ENCODE measurements around the gene CLDN9.

Gene CLDN9

GRCh38 chr16:2992383-2993081 is 20.2 kb upstream of the CLDN9 start:
- DNase-seq (ENCODE audit: low read depth) = no peak
- H3K4me3 ChIP-seq (ENCODE audit: control insufficient read depth, low read depth, low read length) = no peak overlapping the region
- TF ChIP-seq CTCF (IDR thresholded peaks at IDR 0.05; ENCODE audit: control insufficient read depth, insufficient read depth, low read depth, low read length, missing control alignments) = no peak

GRCh38 chr16:2996298-2996697 is 16.4 kb upstream of the CLDN9 start:
- DNase-seq (ENCODE audit: low read depth) = no peak
- H3K4me3 ChIP-seq (ENCODE audit: control insufficient read depth, low read depth, low read length) = no peak overlapping the region
- no peak for TF ChIP-seq CTCF (IDR thresholded peaks at IDR 0.05; ENCODE audit: control insufficient read depth, insufficient read depth, low read depth, low read length, missing control alignments)

DNA sequence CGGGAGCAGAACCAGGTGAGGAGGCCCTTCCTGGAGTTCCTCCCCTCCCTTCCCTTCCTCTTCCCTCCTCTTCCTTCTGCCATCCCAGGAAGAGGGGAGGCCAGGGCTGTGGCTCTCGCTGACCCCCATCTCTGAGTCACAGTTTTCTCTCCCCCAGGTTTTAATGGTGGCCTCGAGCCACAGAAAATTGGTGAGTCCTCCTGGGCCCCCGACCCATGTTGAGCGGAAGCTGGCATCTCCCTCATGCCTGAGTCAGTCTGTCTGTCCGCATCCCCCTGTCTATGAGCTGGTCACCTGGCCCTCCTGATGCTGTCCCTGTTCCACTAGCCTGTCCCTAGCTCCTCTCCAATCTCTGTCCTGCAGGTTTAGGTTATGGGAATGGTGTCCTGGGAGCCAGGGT is 12.8 kb upstream of the CLDN9 start:
- no peak overlapping the region for H3K4me3 ChIP-seq (ENCODE audit: control insufficient read depth, low read depth, low read length)
- TF ChIP-seq CTCF (IDR thresholded peaks at IDR 0.05; ENCODE audit: control insufficient read depth, insufficient read depth, low read depth, low read length, missing control alignments) = no peak
- DNase-seq (ENCODE audit: low read depth) = no peak

DNA sequence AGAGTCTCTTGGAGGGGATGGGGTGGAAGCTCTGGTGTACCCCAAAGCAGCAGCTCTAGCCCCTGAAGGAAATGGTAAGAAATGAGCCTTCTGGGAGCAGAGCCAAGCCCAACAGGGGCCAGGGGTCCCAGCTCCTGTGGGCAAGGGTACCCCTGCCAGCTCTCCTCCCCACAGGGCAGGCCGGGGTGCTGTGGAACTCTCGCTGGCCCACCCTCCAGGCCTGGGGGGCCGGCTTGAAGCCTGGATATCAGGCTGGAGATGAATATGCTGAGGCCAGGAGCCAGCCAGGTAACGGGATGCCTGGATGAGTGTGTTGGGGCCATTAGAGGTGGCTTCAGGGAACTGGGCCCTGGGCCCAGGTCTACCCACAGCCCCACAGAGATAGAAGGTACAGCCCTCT is 12.2 kb upstream of the CLDN9 start:
- DNase-seq (ENCODE audit: low read depth) = no peak
- no peak overlapping the region for H3K4me3 ChIP-seq (ENCODE audit: control insufficient read depth, low read depth, low read length)
- TF ChIP-seq CTCF (IDR thresholded peaks at IDR 0.05; ENCODE audit: control insufficient read depth, insufficient read depth, low read depth, low read length, missing control alignments) = no peak

GRCh38 chr16:3001316-3001715 is 11.4 kb upstream of the CLDN9 start:
- no peak overlapping the region for H3K4me3 ChIP-seq (ENCODE audit: control insufficient read depth, low read depth, low read length)
- no peak for TF ChIP-seq CTCF (IDR thresholded peaks at IDR 0.05; ENCODE audit: control insufficient read depth, insufficient read depth, low read depth, low read length, missing control alignments)
- DNase-seq (ENCODE audit: low read depth) = no peak

DNA sequence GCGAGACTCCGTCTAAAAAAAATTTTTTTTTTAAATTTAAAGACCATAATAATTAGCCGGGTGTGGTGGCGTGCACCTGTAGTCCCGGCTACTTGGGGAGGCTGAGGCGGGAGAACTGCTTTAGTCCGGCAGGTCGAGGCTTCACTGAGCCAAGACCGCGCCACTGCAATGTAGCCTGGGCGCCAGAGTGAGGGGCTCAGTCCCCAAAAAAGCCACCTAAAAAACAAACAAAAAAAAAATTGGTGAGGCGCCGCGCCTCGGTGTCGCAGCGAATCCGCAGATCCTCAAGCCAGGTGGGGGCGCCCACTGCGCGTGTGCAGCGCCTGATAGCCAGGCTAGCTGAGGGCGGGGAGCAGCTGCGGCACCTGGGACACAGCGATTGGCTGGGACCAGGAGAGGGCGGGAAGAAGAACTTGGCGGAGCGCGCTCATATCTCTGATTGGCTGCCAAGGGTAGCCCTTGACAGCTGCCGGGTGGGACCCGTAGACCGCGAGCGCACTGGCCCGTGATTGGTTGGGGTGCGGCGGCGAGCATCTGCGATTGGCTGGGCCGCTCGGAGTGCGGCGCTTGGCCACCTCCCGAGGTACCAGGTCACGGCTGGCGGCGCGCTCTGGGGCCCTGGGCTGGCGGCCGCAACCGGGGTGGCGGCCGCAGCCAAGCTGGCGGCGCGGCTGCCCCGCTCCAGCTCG is 9.0 kb upstream of the CLDN9 start:
- no peak overlapping the region for H3K4me3 ChIP-seq (ENCODE audit: control insufficient read depth, low read depth, low read length)
- TF ChIP-seq CTCF (IDR thresholded peaks at IDR 0.05; ENCODE audit: control insufficient read depth, insufficient read depth, low read depth, low read length, missing control alignments) = peak; percentile 50
- peak; percentile 88 for DNase-seq (ENCODE audit: low read depth)

Measured in AG09309 (cell line).